Lower leg skin (tissue), 3 donors: Measurements from ENCODE around the gene DLGAP1.

Source experiments
- CTCF ChIP-seq, 3 donors: fragments of 450-650 bp; IDR thresholded peaks; one replicate each; pipeline ENCODE4 v1.5.1; 2016; ENCODE audit warnings: antibody characterized with exemption in 3 of 3, mild to moderate bottlenecking in 3 of 3, moderate library complexity in 2 of 3
- POLR2A ChIP-seq, 2 donors: fragments of 450-650 bp; IDR thresholded peaks; one replicate each; pipeline ENCODE4 v1.6.1; 2016 to 2017; ENCODE audit warnings: antibody characterized with exemption in 2 of 2, mild to moderate bottlenecking in 1 of 2, moderate library complexity in 1 of 2

DNA sequence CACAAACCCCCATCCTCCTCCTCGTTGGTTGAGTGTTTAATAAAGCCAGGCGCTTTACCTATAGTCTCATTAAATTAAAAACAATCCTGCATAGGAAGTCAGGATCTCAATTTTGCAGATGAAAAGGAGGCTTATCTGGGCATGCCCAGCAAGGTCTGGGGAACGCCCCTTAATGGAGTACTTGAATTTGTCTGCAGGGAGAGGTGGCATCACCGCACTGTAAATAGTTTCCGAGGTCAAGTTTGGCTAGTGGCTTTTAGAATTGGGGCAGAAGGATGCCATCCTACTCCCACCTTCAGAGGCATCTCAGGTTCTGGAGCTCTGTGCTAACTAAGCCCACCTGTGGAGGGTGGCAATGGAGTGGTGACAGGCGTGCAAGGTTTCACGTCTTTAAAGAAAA, 855.9 kb downstream of the DLGAP1 start:
- no peak for TF ChIP-seq CTCF (IDR thresholded peaks at IDR 0.05)
- no peak for TF ChIP-seq POLR2A (IDR thresholded peaks at IDR 0.05)
